CD4-positive, CD25-positive, alpha-beta regulatory T cell (primary cell): ENCODE measurements around the gene QTRT2. TPM values are rescaled to one million over a fixed set of nuclear protein-coding genes. Genes with fewer than 3 reads are reported as not detected.
A peak's percentile ranks its signal among the peaks of the same experiment; 100 is the strongest.

ENCODE experiments used
- ATAC-seq, 2 donors: fragments of 150-1000 bp; cut with Tn5 transposase; one replicate each; pipeline ENCODE4 v1.10.0; 2021; ENCODE audit warnings: low read depth in 2 of 2, moderate number of reproducible peaks in 2 of 2, moderate library complexity in 1 of 2
- DNase-seq, 3 donors: peaks; one replicate each; pipeline versions ENCODE4 v3.0.0 to v3.0.0-alpha.2; 2012 to 2022; ENCODE audit warnings: mixed read lengths in 1 of 3
- H3K27ac ChIP-seq: one replicate; pipeline ENCODE4 v1.7.0; 2013; ENCODE audit warnings: mild to moderate bottlenecking, low read length; ENCODE audit not compliant: insufficient read depth, poor library complexity, severe bottlenecking
- H3K27me3 ChIP-seq: one replicate; pipeline ENCODE4 v1.7.0; 2013; ENCODE audit warnings: low read length; ENCODE audit not compliant: control insufficient read depth, insufficient read depth
- H3K36me3 ChIP-seq: one replicate; pipeline ENCODE4 v1.7.0; 2013; ENCODE audit warnings: mild to moderate bottlenecking, low read length, moderate library complexity; ENCODE audit not compliant: control insufficient read depth, insufficient read depth
- H3K4me1 ChIP-seq: 2 replicates; pipeline ENCODE4 v1.7.0; 2013; ENCODE audit warnings: mild to moderate bottlenecking, low read length; ENCODE audit not compliant: insufficient read depth, control insufficient read depth, poor library complexity, severe bottlenecking
- H3K4me3 ChIP-seq: one replicate; pipeline ENCODE4 v1.7.0; 2013; ENCODE audit warnings: low read depth, mild to moderate bottlenecking, low read length, moderate library complexity
- H3K9me3 ChIP-seq, 2 experiments: 1 replicate in 1 of 2; 2 replicates in 1 of 2; pipeline ENCODE4 v1.7.0; 2013; ENCODE audit warnings: low read length in 2 of 2, mild to moderate bottlenecking in 1 of 2, moderate library complexity in 1 of 2; ENCODE audit not compliant: control insufficient read depth in 2 of 2
- H3K27ac Mint-ChIP-seq, 3 donors: one replicate each; pipeline ENCODE4 v1.8.0; 2020 to 2022; ENCODE audit warnings: mild to moderate bottlenecking in 3 of 3, mixed read lengths in 3 of 3, moderate library complexity in 2 of 3
- H3K27me3 Mint-ChIP-seq: one replicate; pipeline ENCODE4 v1.8.0; 2022; ENCODE audit warnings: mild to moderate bottlenecking, mixed read lengths
- H3K36me3 Mint-ChIP-seq: one replicate; pipeline ENCODE4 v1.8.0; 2020; ENCODE audit warnings: mixed read lengths
- H3K4me1 Mint-ChIP-seq, 4 donors: one replicate each; pipeline ENCODE4 v1.8.0; 2020 to 2022; ENCODE audit warnings: mixed read lengths in 4 of 4, mild to moderate bottlenecking in 1 of 4
- H3K4me3 Mint-ChIP-seq, 4 donors: one replicate each; pipeline ENCODE4 v1.8.0; 2020 to 2022; ENCODE audit warnings: mild to moderate bottlenecking in 4 of 4, mixed read lengths in 4 of 4, moderate library complexity in 3 of 4
- H3K9me3 Mint-ChIP-seq, 7 donors: one replicate each; pipeline ENCODE4 v1.8.0; 2020 to 2022; ENCODE audit warnings: mixed read lengths in 7 of 7, mild to moderate bottlenecking in 3 of 7, moderate library complexity in 2 of 7
- polyA plus RNA-seq, 4 donors: library from polyadenylated mRNA; unstranded; fragments of 300-500 nt; fragmentation: Illumina TruSeq; gene quantifications; one replicate each; pipeline ENCODE4 v1.2.3, GENCODE V29; 2021
- total RNA-seq: library from RNA; stranded (reverse); gene quantifications from one replicate; pipeline ENCODE4 v1.2.3, GENCODE V29; 2022

Gene QTRT2
- total and polyA plus RNA-seq, 5 donors from 2014 or later = 8.3 to 40.2 (median 11.2) TPM

- no peaks in the 10 kb centered on the region for H3K9me3 ChIP-seq
- H3K4me1 ChIP-seq = no peaks in the 10 kb centered on the region
- H3K27me3 ChIP-seq = peaks cover 7% of the 10 kb centered on the region
- no peak overlapping the region for H3K27ac Mint-ChIP-seq
- H3K36me3 ChIP-seq = no peaks in the 10 kb centered on the region
- H3K4me3 ChIP-seq = no peak overlapping the region
- H3K36me3 Mint-ChIP-seq = no peaks in the 10 kb centered on the region
- ATAC-seq (no peak), DNase-seq (peak in 1 of 3 donors; percentile 4)
- peaks cover 0 to 5% (median 2%) of the 10 kb centered on the region in 4 donors for H3K4me1 Mint-ChIP-seq
- H3K27me3 Mint-ChIP-seq = peaks cover 31% of the 10 kb centered on the region
- H3K27ac ChIP-seq = no peak overlapping the region
- H3K4me3 Mint-ChIP-seq = no peak overlapping the region
- no peaks in the 10 kb centered on the region for H3K9me3 Mint-ChIP-seq
Measured at GRCh38 chr3:114095796-114096195, 39.3 kb downstream of the QTRT2 start.

- H3K36me3 ChIP-seq = no peaks in the 10 kb centered on the region
- no peak for DNase-seq
- H3K36me3 Mint-ChIP-seq = peaks cover 4% of the 10 kb centered on the region
- peaks cover 11% of the 10 kb centered on the region for H3K27me3 ChIP-seq
- H3K4me3 Mint-ChIP-seq = no peak overlapping the region
- H3K4me1 ChIP-seq = no peaks in the 10 kb centered on the region
- no peak overlapping the region for H3K27ac Mint-ChIP-seq
- H3K4me3 ChIP-seq = no peak overlapping the region
- no peak overlapping the region for H3K27ac ChIP-seq
- H3K4me1 Mint-ChIP-seq = no peaks in the 10 kb centered on the region
- H3K9me3 ChIP-seq = no peaks in the 10 kb centered on the region
- peaks cover 0 to 2% (median 0%) of the 10 kb centered on the region in 7 donors for H3K9me3 Mint-ChIP-seq
- ATAC-seq = no peak
- peaks cover 27% of the 10 kb centered on the region for H3K27me3 Mint-ChIP-seq
Measured at GRCh38 chr3:114101101-114101500, 44.6 kb downstream of the QTRT2 start.

GRCh38 chr3:114103181-114103580, 46.6 kb downstream of the QTRT2 start:
- H3K27me3 Mint-ChIP-seq = peaks cover 16% of the 10 kb centered on the region
- Histone ChIP-seq H3K9me3 (no peaks in the 10 kb centered on the region), H3K27ac (no peak overlapping the region), H3K4me1 (no peaks in the 10 kb centered on the region), H3K36me3 (no peaks in the 10 kb centered on the region), H3K4me3 (no peak overlapping the region), H3K27me3 (peaks cover 11% of the 10 kb centered on the region)
- peaks cover 4% of the 10 kb centered on the region for H3K36me3 Mint-ChIP-seq
- no peak overlapping the region for H3K27ac Mint-ChIP-seq
- DNase-seq (no peak), ATAC-seq (no peak)
- peaks cover 0 to 2% (median 0%) of the 10 kb centered on the region in 7 donors for H3K9me3 Mint-ChIP-seq
- no peaks in the 10 kb centered on the region for H3K4me1 Mint-ChIP-seq
- no peak overlapping the region for H3K4me3 Mint-ChIP-seq

GRCh38 chr3:114103858-114104257, 47.3 kb downstream of the QTRT2 start:
- no peak overlapping the region for H3K4me3 Mint-ChIP-seq
- H3K36me3 Mint-ChIP-seq = peaks cover 4% of the 10 kb centered on the region
- Histone ChIP-seq H3K27me3 (peaks cover 11% of the 10 kb centered on the region), H3K27ac (no peak overlapping the region), H3K9me3 (no peaks in the 10 kb centered on the region), H3K4me1 (no peaks in the 10 kb centered on the region), H3K36me3 (no peaks in the 10 kb centered on the region), H3K4me3 (no peak overlapping the region)
- H3K27me3 Mint-ChIP-seq = peaks cover 17% of the 10 kb centered on the region
- no peaks in the 10 kb centered on the region for H3K4me1 Mint-ChIP-seq
- no peak for ATAC-seq
- DNase-seq = no peak
- H3K9me3 Mint-ChIP-seq = peaks cover 0 to 2% (median 0%) of the 10 kb centered on the region in 7 donors
- no peak overlapping the region for H3K27ac Mint-ChIP-seq

- Histone ChIP-seq H3K9me3 (no peaks in the 10 kb centered on the region), H3K36me3 (no peaks in the 10 kb centered on the region), H3K4me1 (no peaks in the 10 kb centered on the region), H3K4me3 (no peak overlapping the region), H3K27ac (no peak overlapping the region), H3K27me3 (peaks cover 11% of the 10 kb centered on the region)
- Mint-ChIP-seq H3K9me3 (peaks cover 0 to 2% (median 0%) of the 10 kb centered on the region in 7 donors), H3K36me3 (peaks cover 4% of the 10 kb centered on the region), H3K4me3 (no peak overlapping the region), H3K27me3 (peaks cover 19% of the 10 kb centered on the region), H3K27ac (no peak overlapping the region), H3K4me1 (no peaks in the 10 kb centered on the region)
- ATAC-seq (no peak), DNase-seq (no peak)
Measured at GRCh38 chr3:114104414-114104813, 47.9 kb downstream of the QTRT2 start.

- H3K4me3 Mint-ChIP-seq = no peak overlapping the region
- Histone ChIP-seq H3K4me1 (no peaks in the 10 kb centered on the region), H3K27me3 (no peaks in the 10 kb centered on the region), H3K27ac (no peak overlapping the region), H3K9me3 (no peaks in the 10 kb centered on the region), H3K36me3 (no peaks in the 10 kb centered on the region), H3K4me3 (no peak overlapping the region)
- H3K27ac Mint-ChIP-seq = no peak overlapping the region
- H3K36me3 Mint-ChIP-seq = peaks cover 4% of the 10 kb centered on the region
- peaks cover 0 to 1% (median 0%) of the 10 kb centered on the region in 7 donors for H3K9me3 Mint-ChIP-seq
- H3K27me3 Mint-ChIP-seq = peaks cover 40% of the 10 kb centered on the region
- peaks cover 0 to 1% (median 0%) of the 10 kb centered on the region in 4 donors for H3K4me1 Mint-ChIP-seq
- DNase-seq (no peak), ATAC-seq (no peak)
Measured at GRCh38 chr3:114108137-114108536, 51.6 kb downstream of the QTRT2 start.

GRCh38 chr3:114110439-114110838, 53.9 kb downstream of the QTRT2 start:
- no peak overlapping the region for H3K27ac Mint-ChIP-seq
- Histone ChIP-seq H3K9me3 (no peaks in the 10 kb centered on the region), H3K4me3 (no peak overlapping the region), H3K36me3 (no peaks in the 10 kb centered on the region), H3K4me1 (no peaks in the 10 kb centered on the region), H3K27ac (no peak overlapping the region), H3K27me3 (no peaks in the 10 kb centered on the region)
- ATAC-seq (no peak), DNase-seq (no peak)
- H3K36me3 Mint-ChIP-seq = peaks cover 2% of the 10 kb centered on the region
- peaks cover 44% of the 10 kb centered on the region for H3K27me3 Mint-ChIP-seq
- H3K9me3 Mint-ChIP-seq = peaks cover 0 to 1% (median 0%) of the 10 kb centered on the region in 7 donors
- no peak overlapping the region for H3K4me3 Mint-ChIP-seq
- peaks cover 0 to 1% (median 0%) of the 10 kb centered on the region in 4 donors for H3K4me1 Mint-ChIP-seq

GRCh38 chr3:114111060-114111770, 54.7 kb downstream of the QTRT2 start:
- ATAC-seq (no peak), DNase-seq (no peak)
- Histone ChIP-seq H3K9me3 (no peaks in the 10 kb centered on the region), H3K27ac (no peak overlapping the region), H3K4me1 (no peaks in the 10 kb centered on the region), H3K36me3 (no peaks in the 10 kb centered on the region), H3K27me3 (no peaks in the 10 kb centered on the region), H3K4me3 (no peak overlapping the region)
- Mint-ChIP-seq H3K4me3 (no peak overlapping the region), H3K27me3 (peaks cover 37% of the 10 kb centered on the region), H3K9me3 (peaks cover 0 to 1% (median 0%) of the 10 kb centered on the region in 7 donors), H3K27ac (no peak overlapping the region), H3K36me3 (no peaks in the 10 kb centered on the region), H3K4me1 (peaks cover 0 to 1% (median 0%) of the 10 kb centered on the region in 4 donors)
